Upper lobe of right lung (tissue), 1 donor: Measurements from ENCODE around the gene NDUFAF8. TPM values are rescaled to one million over a fixed set of nuclear protein-coding genes. Genes with fewer than 3 reads are reported as not detected.

ENCODE experiments used
- ATAC-seq: fragments of 200-7000 bp; cut with Tn5 transposase; one replicate; pipeline ENCODE4 v1.9.1; 2020; ENCODE audit warnings: mild to moderate bottlenecking, moderate library complexity
- DNase-seq: peaks from one replicate; pipeline ENCODE4 v3.0.0-alpha.2; 2020
- H3K27ac ChIP-seq: fragments of 200-600 bp; one replicate; pipeline ENCODE4 v1.8.0; 2022
- H3K27me3 ChIP-seq: fragments of 200-600 bp; one replicate; pipeline ENCODE4 v1.8.0; 2022; ENCODE audit warnings: mild to moderate bottlenecking
- H3K36me3 ChIP-seq: fragments of 200-600 bp; one replicate; pipeline ENCODE4 v1.8.0; 2022
- H3K4me1 ChIP-seq: fragments of 200-600 bp; one replicate; pipeline ENCODE4 v1.8.0; 2022
- H3K4me3 ChIP-seq: fragments of 200-600 bp; one replicate; pipeline ENCODE4 v1.8.0; 2022; ENCODE audit warnings: mild to moderate bottlenecking
- H3K9me3 ChIP-seq: fragments of 200-600 bp; one replicate; pipeline ENCODE4 v1.8.0; 2022
- intact Hi-C: fragments of 100-400 bp; cut with DNase I; formaldehyde crosslinking; loops from one replicate; pipeline ENCODE4 v1.11.0; 2022
- long read RNA-seq: library from polyadenylated mRNA; unstranded; transcript quantifications from one replicate; pipeline ENCODE4 v2.0.0, GENCODE V29; 2021
- total RNA-seq: library from RNA; stranded (reverse); fragmentation: NEBNext Ultra II Directional; extraction: Animal tissue kit (Norgen Biotek cat#: 25700); gene quantifications from one replicate; pipeline ENCODE4 v1.2.1, GENCODE V29; 2021
- TF ChIP-seq, protein P1 (sequence below): fragments of 200-600 bp; IDR thresholded peaks from one replicate; pipeline ENCODE4 v1.8.0; 2022; ENCODE audit warnings: antibody characterized with exemption
- donor health status: DM: no; HTN: yes; CAD: no; lungs with severe emphysema.

The NDUFAF8 gene, protein sequence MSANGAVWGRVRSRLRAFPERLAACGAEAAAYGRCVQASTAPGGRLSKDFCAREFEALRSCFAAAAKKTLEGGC
- 32.6 TPM for total RNA-seq
- long read RNA-seq, transcript NDUFAF8-201 (3 exons, 615 nt) = major isoform, 10 of 15 reads
- long read RNA-seq, partial matches to known transcripts = 2 of 15 reads
- long read RNA-seq, other reads (novel, unspliced or antisense) = 1 of 15 reads

DNA sequence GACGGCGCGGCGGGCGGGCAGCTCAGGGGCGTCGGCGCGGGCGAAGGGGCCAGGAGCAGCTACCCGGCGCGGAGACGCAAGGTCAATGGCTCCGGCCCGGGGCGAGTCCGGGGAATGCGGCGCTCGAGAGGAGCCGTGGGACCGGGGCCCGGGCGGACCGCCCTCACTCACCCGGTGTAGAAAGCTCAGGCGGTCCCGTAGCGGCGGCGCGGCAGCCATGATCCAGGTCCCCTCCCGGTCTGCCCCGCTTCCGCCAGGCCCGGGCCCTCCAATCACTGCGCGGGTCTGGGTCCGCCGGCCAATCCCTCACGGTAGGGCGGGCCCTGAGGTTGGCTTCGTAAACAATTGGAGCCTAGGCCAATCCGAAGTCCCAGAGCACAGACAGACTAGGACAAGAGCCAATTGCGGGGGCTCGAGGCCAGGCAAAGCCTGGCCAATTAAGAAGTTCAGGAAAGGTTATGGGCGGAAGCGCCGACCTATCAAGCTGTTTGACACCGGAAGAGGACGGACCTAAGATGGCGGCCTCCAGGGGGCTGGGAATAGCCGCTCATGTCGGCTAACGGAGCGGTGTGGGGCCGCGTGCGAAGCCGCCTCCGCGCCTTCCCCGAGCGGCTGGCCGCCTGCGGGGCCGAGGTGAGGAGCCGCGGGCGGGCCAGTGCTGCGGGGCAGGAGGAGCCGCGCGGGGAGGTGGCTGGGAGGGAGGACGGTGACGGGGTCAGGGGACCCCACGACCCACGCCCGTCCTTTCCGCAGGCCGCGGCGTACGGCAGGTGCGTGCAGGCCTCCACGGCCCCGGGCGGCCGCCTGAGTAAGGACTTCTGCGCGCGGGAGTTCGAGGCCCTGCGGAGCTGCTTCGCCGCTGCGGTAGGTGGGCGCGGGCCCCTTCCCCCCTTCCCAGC lies at the start of gene NDUFAF8, which contains the start of gene TEPSIN:
TSS of gene NDUFAF8 (plus strand) at position 504 of the 899 bp plus-strand sequence. CDS start at position 550, 46 bp downstream.
TSS of gene TEPSIN (minus strand) at position 241 of the 899 bp plus-strand sequence. CDS start at position 219, 22 bp downstream.
- Histone ChIP-seq H3K4me3 (peak within 1 kb of the TSS; percentile 99), H3K27ac (peak within 1 kb of the TSS; percentile 86), H3K27me3 (no peaks in the 10 kb centered on the region), H3K4me1 (peaks cover 19% of the 10 kb centered on the region), H3K36me3 (no peaks in the 10 kb centered on the region), H3K9me3 (no peaks in the 10 kb centered on the region)
- TF ChIP-seq, protein P1, sequence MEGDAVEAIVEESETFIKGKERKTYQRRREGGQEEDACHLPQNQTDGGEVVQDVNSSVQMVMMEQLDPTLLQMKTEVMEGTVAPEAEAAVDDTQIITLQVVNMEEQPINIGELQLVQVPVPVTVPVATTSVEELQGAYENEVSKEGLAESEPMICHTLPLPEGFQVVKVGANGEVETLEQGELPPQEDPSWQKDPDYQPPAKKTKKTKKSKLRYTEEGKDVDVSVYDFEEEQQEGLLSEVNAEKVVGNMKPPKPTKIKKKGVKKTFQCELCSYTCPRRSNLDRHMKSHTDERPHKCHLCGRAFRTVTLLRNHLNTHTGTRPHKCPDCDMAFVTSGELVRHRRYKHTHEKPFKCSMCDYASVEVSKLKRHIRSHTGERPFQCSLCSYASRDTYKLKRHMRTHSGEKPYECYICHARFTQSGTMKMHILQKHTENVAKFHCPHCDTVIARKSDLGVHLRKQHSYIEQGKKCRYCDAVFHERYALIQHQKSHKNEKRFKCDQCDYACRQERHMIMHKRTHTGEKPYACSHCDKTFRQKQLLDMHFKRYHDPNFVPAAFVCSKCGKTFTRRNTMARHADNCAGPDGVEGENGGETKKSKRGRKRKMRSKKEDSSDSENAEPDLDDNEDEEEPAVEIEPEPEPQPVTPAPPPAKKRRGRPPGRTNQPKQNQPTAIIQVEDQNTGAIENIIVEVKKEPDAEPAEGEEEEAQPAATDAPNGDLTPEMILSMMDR = no peak
- DNase-seq (peak; percentile 97), ATAC-seq (peak; percentile 96)
- intact Hi-C loops = no loop called here

DNA sequence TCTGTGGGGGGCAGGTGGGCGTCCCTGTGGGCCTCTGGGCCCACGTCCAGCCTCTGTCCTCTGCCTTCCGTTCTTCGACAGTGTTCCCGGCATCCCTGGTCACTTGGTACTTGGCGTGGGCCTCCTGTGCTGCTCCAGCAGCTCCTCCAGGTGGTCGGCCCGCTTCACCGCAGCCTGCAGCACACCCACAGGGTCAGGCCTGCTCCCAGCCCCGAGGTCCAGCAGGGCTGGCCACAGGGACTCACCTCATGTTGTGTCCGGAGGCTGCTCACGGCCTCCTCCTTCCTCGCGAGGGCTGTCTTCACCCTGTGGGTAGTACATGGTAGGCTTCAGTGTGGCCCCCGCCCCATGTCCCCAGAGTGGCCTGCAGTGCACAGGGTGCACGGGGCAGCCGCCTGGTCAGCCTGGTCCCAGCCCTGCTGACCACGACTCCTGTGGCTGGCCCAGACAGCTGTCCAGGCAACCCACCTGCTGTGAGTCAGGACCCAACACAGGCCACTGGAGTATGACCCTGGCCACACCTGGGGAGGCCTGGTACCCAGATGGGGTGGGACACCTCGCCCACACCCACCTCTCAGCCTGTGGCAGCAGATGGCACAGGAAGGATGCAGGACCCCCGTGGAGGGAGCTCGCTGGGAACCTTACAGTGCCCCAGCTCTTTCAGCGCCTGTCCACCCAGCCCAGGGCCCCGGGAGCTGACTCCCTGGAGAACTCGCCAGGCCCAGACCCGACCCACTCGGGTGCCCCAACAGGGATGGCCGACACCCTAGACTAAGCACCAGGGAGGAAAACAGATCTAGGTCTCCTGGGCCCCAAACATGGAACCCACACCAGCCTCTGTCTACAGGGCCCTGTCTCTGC lies 49.2 kb upstream of the NDUFAF8 start:
- DNase-seq (no peak), ATAC-seq (peak; percentile 11)
- intact Hi-C loops = no loop called here
- no peaks in the 10 kb centered on the region for H3K9me3 ChIP-seq
- H3K27me3 ChIP-seq = no peaks in the 10 kb centered on the region
- no peaks in the 10 kb centered on the region for H3K36me3 ChIP-seq
- TF ChIP-seq, protein P1 = no peak
- H3K4me1 ChIP-seq = no peaks in the 10 kb centered on the region
- H3K27ac ChIP-seq = no peak overlapping the region
- no peak overlapping the region for H3K4me3 ChIP-seq

DNA sequence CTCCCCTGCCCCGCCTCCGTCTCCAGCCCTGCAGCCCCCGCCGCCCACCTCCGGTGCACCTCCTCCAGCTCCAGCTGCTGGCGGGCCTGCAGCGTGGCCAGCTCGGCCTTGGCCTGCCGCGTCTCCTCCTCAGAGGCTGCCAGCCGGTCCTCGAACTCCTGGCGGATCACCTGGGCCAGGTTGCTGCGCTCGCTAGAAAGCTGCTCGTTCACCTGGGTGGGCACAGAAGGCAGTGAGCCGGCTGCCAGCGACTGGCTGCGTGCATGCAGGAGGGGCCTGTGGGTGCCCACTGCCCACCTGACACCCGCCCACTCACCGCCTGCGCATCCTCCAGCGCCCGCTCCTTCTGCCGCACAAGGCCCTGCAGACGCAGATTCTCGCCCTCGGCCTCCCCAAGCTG lies 48.5 kb upstream of the NDUFAF8 start:
- intact Hi-C loops = no loop called here
- no peak for ATAC-seq
- H3K9me3 ChIP-seq = no peaks in the 10 kb centered on the region
- TF ChIP-seq, protein P1 = no peak
- H3K4me3 ChIP-seq = no peak overlapping the region
- no peaks in the 10 kb centered on the region for H3K27me3 ChIP-seq
- no peak overlapping the region for H3K27ac ChIP-seq
- H3K4me1 ChIP-seq = no peaks in the 10 kb centered on the region
- no peak for DNase-seq
- no peaks in the 10 kb centered on the region for H3K36me3 ChIP-seq

DNA sequence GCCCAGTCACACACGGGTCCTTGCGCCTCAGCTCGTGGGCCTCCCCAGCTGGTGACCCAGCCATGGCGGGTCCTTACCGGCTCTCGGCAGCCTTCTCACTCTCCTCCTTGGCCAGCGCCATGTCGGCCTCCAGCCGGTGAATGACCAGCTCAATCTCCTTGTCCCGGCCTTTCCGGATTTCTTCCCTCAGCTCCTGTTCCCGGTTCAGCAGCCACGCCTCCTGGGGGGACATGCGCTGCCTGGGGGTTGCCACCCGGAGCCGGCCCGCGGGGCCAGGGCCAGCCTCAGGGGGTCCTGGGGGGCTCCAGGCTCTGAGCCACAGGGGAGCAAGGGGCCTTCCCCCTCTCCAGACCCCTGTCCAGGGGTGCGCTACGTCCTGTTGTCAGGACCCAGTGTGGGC lies 48.0 kb upstream of the NDUFAF8 start:
- intact Hi-C loops = no loop called here
- TF ChIP-seq, protein P1 = no peak
- no peaks in the 10 kb centered on the region for H3K9me3 ChIP-seq
- ATAC-seq (no peak), DNase-seq (no peak)
- no peak overlapping the region for H3K27ac ChIP-seq
- H3K36me3 ChIP-seq = no peaks in the 10 kb centered on the region
- no peak overlapping the region for H3K4me3 ChIP-seq
- no peaks in the 10 kb centered on the region for H3K27me3 ChIP-seq
- H3K4me1 ChIP-seq = no peaks in the 10 kb centered on the region

DNA sequence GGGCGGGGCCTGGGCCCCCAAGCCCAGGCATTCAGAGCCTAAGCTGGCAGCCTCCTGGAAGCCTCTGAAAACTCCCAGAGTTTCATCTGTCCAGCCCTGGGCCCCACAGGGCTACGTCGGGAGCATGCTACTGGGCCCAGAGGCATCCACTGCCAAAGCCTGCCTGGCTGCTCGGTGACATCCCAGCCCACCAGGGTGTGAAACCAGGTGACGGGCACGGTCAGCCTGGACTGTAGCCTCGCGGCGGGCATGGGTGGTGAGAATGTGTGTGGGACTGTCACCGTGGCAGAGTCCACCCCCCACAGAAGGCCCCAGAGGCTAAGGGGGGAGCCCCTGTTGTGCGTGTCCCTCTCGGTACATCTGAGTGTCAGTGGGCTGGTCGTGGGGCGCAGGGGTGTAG lies 47.5 kb upstream of the NDUFAF8 start:
- Histone ChIP-seq H3K4me3 (no peak overlapping the region), H3K9me3 (no peaks in the 10 kb centered on the region), H3K27ac (no peak overlapping the region), H3K27me3 (no peaks in the 10 kb centered on the region), H3K36me3 (no peaks in the 10 kb centered on the region), H3K4me1 (no peaks in the 10 kb centered on the region)
- TF ChIP-seq, protein P1 = no peak
- DNase-seq = no peak
- no peak for ATAC-seq
- intact Hi-C loops = no loop called here
